IgD-negative memory B cell (primary cell): ENCODE data around the gene DLK2. TPM values are rescaled to one million over a fixed set of nuclear protein-coding genes. Genes with fewer than 3 reads are reported as not detected.

Source experiments
- H3K27ac Mint-ChIP-seq, 3 donors: one replicate each; pipeline ENCODE4 v1.8.0; 2020 to 2022; ENCODE audit warnings: mild to moderate bottlenecking in 3 of 3, mixed read lengths in 3 of 3, moderate library complexity in 1 of 3
- H3K27me3 Mint-ChIP-seq: one replicate; pipeline ENCODE4 v1.8.0; 2021; ENCODE audit warnings: mixed read lengths
- H3K36me3 Mint-ChIP-seq: one replicate; pipeline ENCODE4 v1.8.0; 2020; ENCODE audit warnings: mild to moderate bottlenecking, mixed read lengths
- H3K4me1 Mint-ChIP-seq, 3 donors: one replicate each; pipeline ENCODE4 v1.8.0; 2020 to 2022; ENCODE audit warnings: mixed read lengths in 3 of 3, mild to moderate bottlenecking in 1 of 3
- H3K4me3 Mint-ChIP-seq, 4 donors: one replicate each; pipeline ENCODE4 v1.8.0; 2020 to 2022; ENCODE audit warnings: mild to moderate bottlenecking in 4 of 4, mixed read lengths in 4 of 4, moderate library complexity in 3 of 4
- H3K9me3 Mint-ChIP-seq, 3 donors: one replicate each; pipeline ENCODE4 v1.8.0; 2020 to 2021; ENCODE audit warnings: mixed read lengths in 3 of 3, mild to moderate bottlenecking in 1 of 3
- polyA plus RNA-seq: library from polyadenylated mRNA; unstranded; fragments of 300-500 nt; fragmentation: Illumina TruSeq; gene quantifications from one replicate; pipeline ENCODE4 v1.2.3, GENCODE V29; 2021

DLK2 gene
- polyA plus RNA-seq, 1 donor from 2014 or later, result not detected

DNA sequence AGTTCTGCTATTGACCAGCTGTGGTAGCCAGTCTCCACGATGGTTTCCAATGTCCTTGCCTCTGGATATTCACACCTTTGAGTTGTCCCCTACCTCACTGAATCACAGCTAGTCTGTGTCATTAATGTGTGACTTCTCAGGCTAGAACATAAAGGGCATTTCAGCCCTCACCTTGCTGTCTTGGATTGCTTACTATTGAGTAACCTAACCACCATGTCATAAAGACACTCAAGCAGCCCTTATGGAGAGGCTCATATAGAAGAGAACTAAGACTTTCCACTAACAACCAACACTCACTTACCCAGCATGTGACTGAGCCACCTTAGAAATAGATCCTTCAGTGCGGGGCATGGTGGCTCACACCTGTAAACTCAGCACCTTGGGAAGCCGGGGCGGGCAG is 47.1 kb downstream of the DLK2 start:
- peaks cover 7% of the 10 kb centered on the region for H3K27me3 Mint-ChIP-seq
- H3K4me3 Mint-ChIP-seq, result no peak overlapping the region
- no peak overlapping the region for H3K27ac Mint-ChIP-seq
- H3K36me3 Mint-ChIP-seq, result peaks cover 2% of the 10 kb centered on the region
- peaks cover 0 to 2% (median 0%) of the 10 kb centered on the region in 3 donors for H3K4me1 Mint-ChIP-seq
- peaks cover 0 to 6% (median 0%) of the 10 kb centered on the region in 3 donors for H3K9me3 Mint-ChIP-seq

GRCh38 chr6:43407296-43407695 is 48.1 kb downstream of the DLK2 start:
- peaks cover 0 to 6% (median 0%) of the 10 kb centered on the region in 3 donors for H3K9me3 Mint-ChIP-seq
- no peak overlapping the region for H3K27ac Mint-ChIP-seq
- no peak overlapping the region for H3K4me3 Mint-ChIP-seq
- peaks cover 0 to 2% (median 0%) of the 10 kb centered on the region in 3 donors for H3K4me1 Mint-ChIP-seq
- H3K27me3 Mint-ChIP-seq, result peaks cover 12% of the 10 kb centered on the region
- H3K36me3 Mint-ChIP-seq, result peaks cover 2% of the 10 kb centered on the region

GRCh38 chr6:43405354-43405753 is 50.0 kb downstream of the DLK2 start:
- Mint-ChIP-seq H3K36me3 (peaks cover 2% of the 10 kb centered on the region), H3K4me1 (peaks cover 0 to 2% (median 0%) of the 10 kb centered on the region in 3 donors), H3K27ac (no peak overlapping the region), H3K9me3 (peaks cover 0 to 6% (median 0%) of the 10 kb centered on the region in 3 donors), H3K4me3 (no peak overlapping the region), H3K27me3 (peaks cover 13% of the 10 kb centered on the region)

DNA sequence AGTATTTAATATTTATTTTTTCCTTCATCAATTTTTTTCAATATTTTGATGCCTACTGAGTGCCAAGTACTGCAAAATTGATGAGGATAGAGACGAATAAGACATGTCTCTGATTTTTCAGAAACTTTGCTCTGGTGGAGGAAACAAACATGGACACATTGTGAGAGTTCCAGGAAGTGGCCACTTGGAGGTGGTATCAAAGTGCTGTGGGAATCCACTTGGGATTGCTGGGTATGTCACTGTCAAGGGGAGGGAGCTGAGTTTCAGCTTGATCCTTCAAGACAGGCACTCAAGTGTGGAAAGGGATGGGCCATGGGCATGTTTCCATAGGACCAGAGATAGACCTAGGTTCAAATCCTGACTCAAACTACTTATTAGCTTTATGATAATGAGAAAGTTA is 52.5 kb downstream of the DLK2 start:
- Mint-ChIP-seq H3K27me3 (peaks cover 11% of the 10 kb centered on the region), H3K4me3 (no peak overlapping the region), H3K9me3 (peaks cover 0 to 2% (median 0%) of the 10 kb centered on the region in 3 donors), H3K27ac (no peak overlapping the region), H3K4me1 (peaks cover 0 to 3% (median 1%) of the 10 kb centered on the region in 3 donors), H3K36me3 (peaks cover 2% of the 10 kb centered on the region)

GRCh38 chr6:43401730-43402129 is 53.6 kb downstream of the DLK2 start:
- Mint-ChIP-seq H3K9me3 (no peaks in the 10 kb centered on the region), H3K36me3 (no peaks in the 10 kb centered on the region), H3K4me3 (no peak overlapping the region), H3K27me3 (peaks cover 11% of the 10 kb centered on the region), H3K4me1 (peaks cover 0 to 6% (median 1%) of the 10 kb centered on the region in 3 donors), H3K27ac (no peak overlapping the region)

Other genes with a start within 250 kb of the DLK2 start
- 125 TPM for gene DNPH1, start 226.1 kb downstream of the DLK2 start, polyA plus RNA-seq
- 0.04 TPM for gene TTBK1, start 212.1 kb downstream of the DLK2 start, polyA plus RNA-seq
- not detected for gene SLC22A7, start 157.3 kb downstream of the DLK2 start, polyA plus RNA-seq
- 2.9 TPM for gene CRIP3, start 146.7 kb downstream of the DLK2 start, polyA plus RNA-seq
- 10.7 TPM for gene ZNF318, start 85.9 kb downstream of the DLK2 start, polyA plus RNA-seq
- gene ABCC10, start 28.0 kb downstream of the DLK2 start, polyA plus RNA-seq, result 13.4 TPM
- 9.2 TPM for gene TJAP1, start 22.0 kb upstream of the DLK2 start, polyA plus RNA-seq
- gene LRRC73, start 54.8 kb upstream of the DLK2 start, polyA plus RNA-seq, result not detected
- 87.2 TPM for gene YIPF3, start 61.4 kb upstream of the DLK2 start, polyA plus RNA-seq
- gene POLR1C, start 61.5 kb upstream of the DLK2 start, polyA plus RNA-seq, result 19.6 TPM
- 7.7 TPM for gene XPO5, start 120.5 kb upstream of the DLK2 start, polyA plus RNA-seq
- gene POLH, start 120.6 kb upstream of the DLK2 start, polyA plus RNA-seq, result 30.6 TPM
- 5.5 TPM for gene GTPBP2, start 173.7 kb upstream of the DLK2 start, polyA plus RNA-seq
- 23.3 TPM for gene MAD2L1BP, start 180.3 kb upstream of the DLK2 start, polyA plus RNA-seq
- 1.2 TPM for gene RSPH9, start 189.5 kb upstream of the DLK2 start, polyA plus RNA-seq
- 84.4 TPM for gene MRPS18A, start 232.2 kb upstream of the DLK2 start, polyA plus RNA-seq